Inflammatory macrophage (primary cell): ENCODE results near the gene MYOF.

Experiments used
- DNase-seq, 2 donors: peaks; one replicate each; pipeline ENCODE4 v3.0.0-alpha.2; 2020 to 2022

Gene MYOF

DNA sequence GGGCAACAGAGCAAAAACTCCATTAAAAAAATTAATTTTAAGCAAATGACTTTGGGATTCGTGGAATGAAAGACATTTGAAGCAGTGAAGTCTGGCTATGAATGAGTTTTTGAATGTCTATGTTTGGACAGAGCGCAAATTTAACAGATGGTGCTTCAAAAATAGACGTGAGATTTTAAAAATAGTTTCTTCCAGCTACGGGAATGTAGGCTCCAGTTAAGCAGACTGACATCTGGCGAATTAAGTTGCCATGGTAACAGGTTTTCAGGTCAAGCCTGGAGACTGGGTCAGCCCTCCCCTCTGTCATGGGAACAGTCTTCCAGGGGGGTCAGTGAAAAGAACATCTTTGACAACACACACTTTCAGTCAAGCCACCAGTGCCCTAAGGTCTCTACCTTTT, 62.0 kb downstream of the MYOF start:
- DNase-seq = no peak

DNA sequence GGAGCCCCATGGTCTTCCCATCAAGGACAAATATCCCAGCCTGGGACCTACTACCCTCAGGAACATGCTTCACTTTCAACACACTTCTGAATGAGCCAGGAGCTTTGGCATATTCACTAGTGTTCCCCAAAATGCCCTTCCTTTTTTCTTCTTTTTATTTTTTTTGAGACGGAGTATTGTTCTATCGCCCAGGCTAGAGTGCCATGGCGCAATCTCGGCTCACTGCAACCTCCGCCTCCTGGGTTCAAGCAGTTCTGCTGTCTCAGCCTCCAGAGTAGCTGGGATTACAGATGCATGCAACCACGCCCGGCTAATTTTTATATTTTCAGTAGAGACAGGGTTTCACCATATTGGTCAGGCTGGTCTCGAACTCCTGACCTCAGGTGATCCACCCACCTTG, 63.1 kb downstream of the MYOF start:
- DNase-seq = peak; percentile 76 to 82

GRCh38 chr10:93417921-93418320, 64.2 kb downstream of the MYOF start:
- no peak for DNase-seq

DNA sequence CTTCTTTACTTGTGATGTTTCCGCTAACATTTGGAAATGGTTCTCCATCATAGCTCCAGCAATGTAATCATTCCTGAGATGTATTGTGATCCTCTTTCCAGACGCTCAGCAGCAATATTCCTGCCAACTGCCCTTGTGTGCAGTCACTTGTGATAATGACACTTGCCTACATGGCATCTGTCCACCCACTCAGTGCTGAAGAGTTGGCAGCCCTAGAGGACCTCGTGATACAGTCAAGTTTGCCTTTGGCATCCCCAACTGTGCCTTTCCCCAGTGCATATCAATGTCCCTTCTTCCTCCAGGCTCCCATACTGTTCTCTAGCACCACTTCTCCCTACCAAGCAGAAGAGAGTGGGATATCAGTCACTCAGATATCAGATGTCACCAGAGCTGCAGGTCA, 64.9 kb downstream of the MYOF start:
- peak in 1 of 2 donors; percentile 19 for DNase-seq

- no peak for DNase-seq
Measured at GRCh38 chr10:93416824-93417223, 65.3 kb downstream of the MYOF start.

- DNase-seq = no peak
Measured at GRCh38 chr10:93415693-93416092, 66.4 kb downstream of the MYOF start.

- peak; percentile 67 to 82 for DNase-seq
Measured at GRCh38 chr10:93413252-93413689, 68.9 kb downstream of the MYOF start.

GRCh38 chr10:93412801-93413200, 69.3 kb downstream of the MYOF start:
- peak; percentile 78 to 79 for DNase-seq

DNA sequence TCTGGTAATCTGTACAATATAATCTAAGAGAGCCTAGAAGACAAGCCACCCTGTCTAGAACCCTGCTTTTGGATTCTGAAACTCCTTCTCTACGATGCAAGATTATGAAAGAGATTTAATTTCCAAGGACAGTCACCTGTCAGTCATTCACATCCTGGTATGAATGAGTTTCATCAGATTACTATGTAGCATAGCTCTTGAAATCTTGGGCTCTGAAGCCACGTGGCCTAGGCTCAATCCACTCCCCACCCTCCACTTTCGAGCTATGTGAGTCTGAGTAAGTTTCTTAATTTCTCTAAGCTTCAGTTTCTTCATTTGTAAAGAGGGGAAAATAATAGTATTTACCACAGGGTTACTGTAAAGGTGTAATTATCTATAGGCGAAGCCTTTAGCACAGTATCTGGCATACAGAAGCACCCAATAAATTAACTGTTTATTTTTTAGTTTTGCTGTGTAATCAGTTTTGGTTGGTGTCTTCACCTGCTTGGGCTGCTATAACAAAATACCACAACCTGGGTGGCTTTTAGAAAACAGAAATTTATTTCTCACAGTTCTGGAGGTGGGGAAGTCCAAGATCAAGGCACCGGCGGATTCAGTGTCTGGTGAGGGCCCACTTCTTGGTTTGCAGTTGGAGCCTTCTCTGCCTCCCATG, 71.3 kb downstream of the MYOF start:
- no peak for DNase-seq

DNA sequence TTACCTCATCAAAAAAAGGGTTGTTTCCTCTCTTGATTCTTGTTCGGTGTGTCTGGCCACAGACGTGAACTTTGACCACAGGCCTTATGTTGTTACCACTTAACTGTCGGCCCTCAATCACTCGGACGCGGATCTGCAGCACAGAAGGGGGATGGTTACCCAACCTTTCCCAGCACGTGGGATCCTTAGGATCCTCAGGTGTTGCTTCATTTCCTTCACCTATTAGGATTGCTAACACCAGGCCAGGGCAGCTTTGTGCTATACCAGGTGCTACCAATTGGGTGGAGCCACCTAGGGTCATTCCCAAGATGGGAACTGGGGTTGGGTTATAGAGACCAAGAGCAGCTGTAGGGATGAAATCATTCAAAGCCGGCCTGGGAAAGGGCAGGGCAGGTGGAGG, 73.4 kb downstream of the MYOF start:
- no peak for DNase-seq

DNA sequence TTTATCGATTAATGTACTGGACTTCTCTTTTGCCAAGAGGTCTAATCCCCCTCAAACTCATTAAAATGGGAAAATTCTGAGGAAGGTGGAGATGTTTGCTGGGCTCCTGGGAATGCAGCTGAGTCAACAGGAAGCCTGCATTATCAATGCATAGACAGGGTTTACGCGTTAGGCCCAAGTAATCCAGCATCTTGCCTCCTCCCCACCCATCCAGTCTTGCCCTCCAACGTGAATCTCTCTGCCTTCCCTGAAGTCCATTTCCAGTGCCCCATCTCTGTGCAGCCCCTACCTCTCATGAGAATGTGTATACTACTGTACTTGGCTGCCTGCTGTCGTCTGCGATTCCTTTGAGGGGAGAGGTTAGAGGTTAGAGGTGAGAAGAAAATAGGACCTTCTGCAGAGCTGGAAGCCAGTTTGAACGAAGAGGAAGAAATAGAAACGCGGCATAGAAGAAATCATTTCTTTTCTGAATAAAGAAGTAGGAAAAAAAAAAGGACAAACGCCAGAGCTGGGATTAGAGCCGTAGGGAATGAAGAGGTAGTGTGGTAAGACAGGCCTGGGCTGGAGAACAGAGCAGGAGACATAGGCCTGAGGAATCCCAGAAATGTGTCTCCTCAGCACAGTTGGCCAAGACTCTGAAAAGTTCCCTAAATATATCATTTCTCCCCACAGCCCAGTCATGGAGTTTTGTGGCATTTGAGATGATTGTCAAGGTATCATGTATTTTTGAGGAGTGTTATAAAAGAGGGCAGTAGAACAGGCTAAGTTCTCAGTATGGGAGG, 75.6 kb downstream of the MYOF start:
- no peak for DNase-seq

DNA sequence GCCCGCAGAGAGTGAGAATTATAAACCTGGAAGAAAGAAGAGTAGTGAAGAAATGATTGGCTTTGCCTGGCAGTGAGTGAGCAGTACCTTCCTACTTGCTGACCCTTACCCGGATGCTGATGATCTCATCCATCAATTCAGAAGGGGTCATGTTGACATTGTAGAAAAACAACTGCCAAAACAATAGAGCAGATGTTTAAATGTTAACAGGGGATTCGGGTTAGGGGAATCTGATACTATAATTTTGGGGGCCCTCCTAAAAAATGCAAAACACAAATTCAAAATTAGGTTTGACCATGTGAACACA, 78.1 kb downstream of the MYOF start:
- no peak for DNase-seq

GRCh38 chr10:93403152-93404047, 78.7 kb downstream of the MYOF start:
- no peak for DNase-seq

GRCh38 chr10:93402192-93402591, 79.9 kb downstream of the MYOF start:
- DNase-seq = no peak

- DNase-seq = no peak
Measured at GRCh38 chr10:93398528-93398927, 83.6 kb downstream of the MYOF start.

GRCh38 chr10:93397020-93397419, 85.1 kb downstream of the MYOF start:
- DNase-seq = no peak

- peak in 1 of 2 donors; percentile 0 for DNase-seq
Measured at GRCh38 chr10:93393211-93393610, 88.9 kb downstream of the MYOF start.

DNA sequence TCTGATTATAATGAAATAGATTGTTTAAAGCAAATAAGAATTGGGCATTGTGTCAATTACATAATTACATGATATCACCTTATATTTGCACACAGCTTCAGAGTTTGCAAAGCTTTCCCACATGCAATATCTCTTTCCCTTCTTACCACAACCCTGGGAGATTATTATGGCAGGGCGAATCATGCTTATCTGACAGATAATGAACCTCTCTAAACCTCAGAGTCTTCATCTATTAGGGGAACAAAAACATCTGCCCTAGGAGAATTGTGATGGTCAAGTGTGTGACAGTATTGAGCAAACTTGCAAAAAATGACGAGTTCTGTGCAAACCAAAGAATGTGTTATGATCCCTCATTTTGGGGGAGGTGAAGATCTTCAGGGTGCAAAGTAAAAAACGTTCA, 90.0 kb downstream of the MYOF start:
- DNase-seq = peak in 1 of 2 donors; percentile 2

GRCh38 chr10:93390306-93391090, 91.6 kb downstream of the MYOF start:
- DNase-seq = peak; percentile 73 to 82

- DNase-seq = peak; percentile 67 to 72
Measured at GRCh38 chr10:93386631-93387369, 95.3 kb downstream of the MYOF start.

- no peak for DNase-seq
Measured at GRCh38 chr10:93385345-93385744, 96.8 kb downstream of the MYOF start.

- no peak for DNase-seq
Measured at GRCh38 chr10:93384006-93384405, 98.1 kb downstream of the MYOF start.
